Activated T-cell treated with anti-CD3 and anti-CD28 coated beads, Interleukin-2, amount 50 U/mL, for 24 hours (primary cell): Measurements from ENCODE around the gene MTURN.

Source experiments
- DNase-seq: peaks from one replicate; pipeline ENCODE4 v3.0.0-alpha.2; 2020
- H3K27ac Mint-ChIP-seq: 2 replicates; pipeline ENCODE4 v1.8.0; 2020; ENCODE audit warnings: mild to moderate bottlenecking, mixed read lengths
- H3K27me3 Mint-ChIP-seq: 2 replicates; pipeline ENCODE4 v1.8.0; 2020; ENCODE audit warnings: mixed read lengths
- H3K36me3 Mint-ChIP-seq: 2 replicates; pipeline ENCODE4 v1.8.0; 2020; ENCODE audit warnings: low read depth, mixed read lengths
- H3K4me1 Mint-ChIP-seq: 2 replicates; pipeline ENCODE4 v1.8.0; 2020; ENCODE audit warnings: low read depth, mixed read lengths
- H3K4me3 Mint-ChIP-seq: 2 replicates; pipeline ENCODE4 v1.8.0; 2020; ENCODE audit warnings: mild to moderate bottlenecking, moderate library complexity, mixed read lengths
- H3K9me3 Mint-ChIP-seq: 2 replicates; pipeline ENCODE4 v1.8.0; 2020; ENCODE audit warnings: mixed read lengths

The MTURN gene

GRCh38 chr7:30175180-30175579 lies 40.4 kb downstream of the MTURN start:
- H3K4me1 Mint-ChIP-seq = peaks cover 3% of the 10 kb centered on the region
- no peaks in the 10 kb centered on the region for H3K9me3 Mint-ChIP-seq
- no peak for DNase-seq
- no peaks in the 10 kb centered on the region for H3K27me3 Mint-ChIP-seq
- H3K27ac Mint-ChIP-seq = no peak overlapping the region
- no peaks in the 10 kb centered on the region for H3K36me3 Mint-ChIP-seq
- no peak overlapping the region for H3K4me3 Mint-ChIP-seq

GRCh38 chr7:30175636-30176147 lies 40.9 kb downstream of the MTURN start:
- Mint-ChIP-seq H3K9me3 (no peaks in the 10 kb centered on the region), H3K27ac (no peak overlapping the region)

GRCh38 chr7:30176463-30177109 lies 41.8 kb downstream of the MTURN start:
- Mint-ChIP-seq H3K4me3 (no peak overlapping the region), H3K36me3 (no peaks in the 10 kb centered on the region)
- DNase-seq = no peak

More at GRCh38 chr7:30175636-30176147, 40.9 kb downstream of the MTURN start:
- Mint-ChIP-seq H3K4me3 (no peak overlapping the region), H3K27me3 (no peaks in the 10 kb centered on the region), H3K36me3 (no peaks in the 10 kb centered on the region), H3K4me1 (peaks cover 3% of the 10 kb centered on the region)
- DNase-seq = no peak

GRCh38 chr7:30177186-30177585 lies 42.4 kb downstream of the MTURN start:
- Mint-ChIP-seq H3K27ac (no peak overlapping the region), H3K4me1 (peaks cover 3% of the 10 kb centered on the region), H3K27me3 (no peaks in the 10 kb centered on the region), H3K4me3 (no peak overlapping the region), H3K36me3 (no peaks in the 10 kb centered on the region), H3K9me3 (no peaks in the 10 kb centered on the region)
- no peak for DNase-seq

More at GRCh38 chr7:30176463-30177109, 41.8 kb downstream of the MTURN start:
- Mint-ChIP-seq H3K27me3 (no peaks in the 10 kb centered on the region), H3K27ac (no peak overlapping the region), H3K9me3 (no peaks in the 10 kb centered on the region), H3K4me1 (peaks cover 3% of the 10 kb centered on the region)

- Mint-ChIP-seq H3K27me3 (no peaks in the 10 kb centered on the region), H3K4me3 (no peak overlapping the region), H3K27ac (no peak overlapping the region)
Measured at GRCh38 chr7:30177965-30178364, 43.2 kb downstream of the MTURN start.

GRCh38 chr7:30178748-30179436 lies 44.1 kb downstream of the MTURN start:
- no peaks in the 10 kb centered on the region for H3K27me3 Mint-ChIP-seq
- DNase-seq = no peak
- no peaks in the 10 kb centered on the region for H3K9me3 Mint-ChIP-seq
- no peaks in the 10 kb centered on the region for H3K36me3 Mint-ChIP-seq
- H3K4me3 Mint-ChIP-seq = no peak overlapping the region
- H3K27ac Mint-ChIP-seq = no peak overlapping the region
- peaks cover 3% of the 10 kb centered on the region for H3K4me1 Mint-ChIP-seq

More at GRCh38 chr7:30177965-30178364, 43.2 kb downstream of the MTURN start:
- Mint-ChIP-seq H3K4me1 (peaks cover 3% of the 10 kb centered on the region), H3K9me3 (no peaks in the 10 kb centered on the region), H3K36me3 (no peaks in the 10 kb centered on the region)
- no peak for DNase-seq

- Mint-ChIP-seq H3K36me3 (no peaks in the 10 kb centered on the region), H3K27ac (no peak overlapping the region), H3K4me1 (peaks cover 3% of the 10 kb centered on the region), H3K27me3 (no peaks in the 10 kb centered on the region), H3K9me3 (no peaks in the 10 kb centered on the region), H3K4me3 (no peak overlapping the region)
- no peak for DNase-seq
Measured at GRCh38 chr7:30180718-30181117, 45.9 kb downstream of the MTURN start.

GRCh38 chr7:30181211-30181610 lies 46.4 kb downstream of the MTURN start:
- H3K36me3 Mint-ChIP-seq = no peaks in the 10 kb centered on the region
- no peaks in the 10 kb centered on the region for H3K9me3 Mint-ChIP-seq
- peaks cover 3% of the 10 kb centered on the region for H3K4me1 Mint-ChIP-seq
- H3K27ac Mint-ChIP-seq = no peak overlapping the region
- DNase-seq = no peak
- H3K4me3 Mint-ChIP-seq = no peak overlapping the region
- H3K27me3 Mint-ChIP-seq = no peaks in the 10 kb centered on the region

GRCh38 chr7:30181736-30182522 lies 47.1 kb downstream of the MTURN start:
- peaks cover 3% of the 10 kb centered on the region for H3K4me1 Mint-ChIP-seq
- no peaks in the 10 kb centered on the region for H3K27me3 Mint-ChIP-seq
- H3K9me3 Mint-ChIP-seq = peaks cover 4% of the 10 kb centered on the region
- no peaks in the 10 kb centered on the region for H3K36me3 Mint-ChIP-seq
- DNase-seq = no peak
- H3K4me3 Mint-ChIP-seq = no peak overlapping the region
- no peak overlapping the region for H3K27ac Mint-ChIP-seq

GRCh38 chr7:30182814-30183213 lies 48.0 kb downstream of the MTURN start:
- Mint-ChIP-seq H3K4me1 (peaks cover 3% of the 10 kb centered on the region), H3K27ac (no peak overlapping the region), H3K4me3 (no peak overlapping the region), H3K27me3 (no peaks in the 10 kb centered on the region), H3K36me3 (no peaks in the 10 kb centered on the region), H3K9me3 (peaks cover 7% of the 10 kb centered on the region)
- DNase-seq = no peak

- Mint-ChIP-seq H3K9me3 (peaks cover 14% of the 10 kb centered on the region), H3K4me3 (no peak overlapping the region), H3K27me3 (no peaks in the 10 kb centered on the region), H3K4me1 (peaks cover 3% of the 10 kb centered on the region), H3K27ac (no peak overlapping the region), H3K36me3 (no peaks in the 10 kb centered on the region)
- no peak for DNase-seq
Measured at GRCh38 chr7:30183749-30184369, 49.1 kb downstream of the MTURN start.

- Mint-ChIP-seq H3K36me3 (no peaks in the 10 kb centered on the region), H3K9me3 (peaks cover 14% of the 10 kb centered on the region), H3K27ac (no peak overlapping the region), H3K4me3 (no peak overlapping the region), H3K4me1 (no peaks in the 10 kb centered on the region), H3K27me3 (no peaks in the 10 kb centered on the region)
- no peak for DNase-seq
Measured at GRCh38 chr7:30184791-30185487, 50.2 kb downstream of the MTURN start.

GRCh38 chr7:30185496-30185895 lies 50.7 kb downstream of the MTURN start:
- no peaks in the 10 kb centered on the region for H3K4me1 Mint-ChIP-seq
- DNase-seq = no peak
- no peak overlapping the region for H3K4me3 Mint-ChIP-seq
- H3K27me3 Mint-ChIP-seq = no peaks in the 10 kb centered on the region
- H3K9me3 Mint-ChIP-seq = peaks cover 14% of the 10 kb centered on the region
- no peaks in the 10 kb centered on the region for H3K36me3 Mint-ChIP-seq
- no peak overlapping the region for H3K27ac Mint-ChIP-seq

GRCh38 chr7:30186725-30187124 lies 51.9 kb downstream of the MTURN start:
- Mint-ChIP-seq H3K4me3 (no peak overlapping the region), H3K4me1 (no peaks in the 10 kb centered on the region), H3K9me3 (peaks cover 14% of the 10 kb centered on the region), H3K27me3 (no peaks in the 10 kb centered on the region), H3K36me3 (no peaks in the 10 kb centered on the region), H3K27ac (no peak overlapping the region)
- DNase-seq = no peak
